H9 (cell line): ENCODE data around the gene CAMTA1. TPM values are rescaled to one million over a fixed set of nuclear protein-coding genes. Genes with fewer than 3 reads are reported as not detected.

Experiments used
- DNase-seq: peaks from one replicate; pipeline ENCODE4 v3.0.0-alpha.2; 2017
- H2AFZ ChIP-seq: one replicate; pipeline ENCODE4 v1.6.1; 2013; ENCODE audit warnings: mild to moderate bottlenecking, low read length, control low read depth, moderate library complexity
- H2AK5ac ChIP-seq: 2 replicates; pipeline ENCODE4 v1.6.1; 2013; ENCODE audit warnings: low read length, control low read depth, mixed read lengths; ENCODE audit not compliant: insufficient read length
- H2BK120ac ChIP-seq: one replicate; pipeline ENCODE4 v1.6.1; 2013; ENCODE audit warnings: low read depth, mild to moderate bottlenecking, low read length, control low read depth, inconsistent platforms; ENCODE audit not compliant: poor library complexity, severe bottlenecking
- H2BK12ac ChIP-seq: 2 replicates; pipeline ENCODE4 v1.6.1; 2013; ENCODE audit warnings: low read length, control low read depth, mixed read lengths, low read depth; ENCODE audit not compliant: insufficient read length
- H2BK15ac ChIP-seq: 2 replicates; pipeline ENCODE4 v1.6.1; 2013; ENCODE audit warnings: low read depth, low read length, control low read depth
- H2BK20ac ChIP-seq: one replicate; pipeline ENCODE4 v1.6.1; 2013; ENCODE audit warnings: low read depth, mild to moderate bottlenecking, low read length, control low read depth, inconsistent platforms; ENCODE audit not compliant: poor library complexity, severe bottlenecking
- H2BK5ac ChIP-seq: 2 replicates; pipeline ENCODE4 v1.6.1; 2013; ENCODE audit warnings: low read length, control low read depth, mixed read lengths; ENCODE audit not compliant: insufficient read length
- H3K14ac ChIP-seq: 2 replicates; pipeline ENCODE4 v1.6.1; 2013; ENCODE audit warnings: low read length, control low read depth; ENCODE audit not compliant: insufficient read depth
- H3K18ac ChIP-seq: 2 replicates; pipeline ENCODE4 v1.6.1; 2013; ENCODE audit warnings: low read depth, mild to moderate bottlenecking, mixed read lengths, low read length, control low read depth; ENCODE audit not compliant: insufficient read length
- H3K23ac ChIP-seq: 2 replicates; pipeline ENCODE4 v1.6.1; 2013; ENCODE audit warnings: low read length, control low read depth, mixed read lengths, low read depth; ENCODE audit not compliant: insufficient read length
- H3K23me2 ChIP-seq: 2 replicates; pipeline ENCODE4 v1.6.1; 2013; ENCODE audit warnings: low read depth, mild to moderate bottlenecking, mixed read lengths, low read length, control low read depth; ENCODE audit not compliant: insufficient read length, poor library complexity, severe bottlenecking
- H3K27ac ChIP-seq: 2 replicates; pipeline ENCODE4 v1.5.1; 2013; ENCODE audit warnings: low read length, control low read depth, mixed read lengths, low read depth; ENCODE audit not compliant: insufficient read length
- H3K27me3 ChIP-seq: 2 replicates; pipeline ENCODE4 v1.6.1; 2013; ENCODE audit warnings: low read length, control low read depth, inconsistent platforms; ENCODE audit not compliant: insufficient read depth
- H3K4ac ChIP-seq: 2 replicates; pipeline ENCODE4 v1.6.1; 2013; ENCODE audit warnings: low read depth, mild to moderate bottlenecking, control low read depth, inconsistent platforms, low read length, moderate library complexity
- H3K4me1 ChIP-seq: 2 replicates; pipeline ENCODE4 v1.6.1; 2013; ENCODE audit warnings: low read length, control low read depth, inconsistent platforms; ENCODE audit not compliant: insufficient read depth
- H3K4me2 ChIP-seq: 2 replicates; pipeline ENCODE4 v1.6.1; 2013; ENCODE audit warnings: low read length, control low read depth, mixed read lengths; ENCODE audit not compliant: insufficient read length, insufficient read depth
- H3K56ac ChIP-seq: 2 replicates; pipeline ENCODE4 v1.6.1; 2013; ENCODE audit warnings: low read depth, mild to moderate bottlenecking, mixed read lengths, low read length, control low read depth; ENCODE audit not compliant: insufficient read length
- H3K79me1 ChIP-seq: 2 replicates; pipeline ENCODE4 v1.6.1; 2013; ENCODE audit warnings: low read depth, mild to moderate bottlenecking, moderate library complexity, low read length, control low read depth, inconsistent platforms; ENCODE audit not compliant: insufficient read depth, poor library complexity, severe bottlenecking
- H3K79me2 ChIP-seq: 2 replicates; pipeline ENCODE4 v1.6.1; 2013; ENCODE audit warnings: low read length, control low read depth, inconsistent platforms; ENCODE audit not compliant: insufficient read depth
- H3K9ac ChIP-seq: 2 replicates; pipeline ENCODE4 v1.6.1; 2013; ENCODE audit warnings: low read length, control low read depth, mixed read lengths; ENCODE audit not compliant: insufficient read length; ENCODE audit errors: extremely low read depth
- H3K9me3 ChIP-seq: one replicate; pipeline ENCODE4 v1.6.1; 2013; ENCODE audit warnings: low read depth, low read length, inconsistent platforms; ENCODE audit not compliant: control insufficient read depth
- H3T11ph ChIP-seq: one replicate; pipeline ENCODE4 v1.6.1; 2013; ENCODE audit warnings: mild to moderate bottlenecking, low read length, control low read depth, inconsistent platforms
- H4K20me1 ChIP-seq: one replicate; pipeline ENCODE4 v1.6.1; 2013; ENCODE audit not compliant: control insufficient read depth, insufficient read length, insufficient read depth
- H4K5ac ChIP-seq: 2 replicates; pipeline ENCODE4 v1.6.1; 2013; ENCODE audit warnings: low read depth, mild to moderate bottlenecking, mixed read lengths, low read length, control low read depth; ENCODE audit not compliant: insufficient read length
- H4K8ac ChIP-seq: replicated peaks from 2 replicates; pipeline ENCODE4 v1.6.1; 2013; ENCODE audit warnings: low read length, control low read depth, mixed read lengths, low read depth; ENCODE audit not compliant: insufficient read length
- H4K91ac ChIP-seq: 2 replicates; pipeline ENCODE4 v1.6.1; 2013; ENCODE audit warnings: low read depth, mild to moderate bottlenecking, moderate library complexity, mixed read lengths, low read length, control low read depth; ENCODE audit not compliant: insufficient read length
- H3K27ac Mint-ChIP-seq, 3 experiments: 2 replicates in 2 of 3; 3 replicates in 1 of 3; pipeline ENCODE4 v1.8.0; 2020 to 2021; ENCODE audit warnings: mixed read lengths in 3 of 3, mild to moderate bottlenecking in 1 of 3, moderate library complexity in 1 of 3
- H3K27me3 Mint-ChIP-seq: 2 replicates; pipeline ENCODE4 v1.8.0; 2021; ENCODE audit warnings: low read depth, mild to moderate bottlenecking, moderate library complexity, mixed read lengths
- H3K36me3 Mint-ChIP-seq, 3 experiments: 2 replicates in 2 of 3; 3 replicates in 1 of 3; pipeline ENCODE4 v1.8.0; 2020 to 2021; ENCODE audit warnings: low read depth in 3 of 3, mixed read lengths in 3 of 3; ENCODE audit not compliant: insufficient read depth in 1 of 3
- H3K4me1 Mint-ChIP-seq, 2 experiments: 2 replicates each; pipeline ENCODE4 v1.8.0; 2020; ENCODE audit warnings: mixed read lengths in 2 of 2
- H3K4me3 Mint-ChIP-seq, 2 experiments: 2 replicates in 1 of 2; 3 replicates in 1 of 2; pipeline ENCODE4 v1.8.0; 2020 to 2021; ENCODE audit warnings: mild to moderate bottlenecking in 2 of 2, mixed read lengths in 2 of 2, moderate library complexity in 1 of 2
- H3K9me3 Mint-ChIP-seq, 2 experiments: 2 replicates in 1 of 2; 3 replicates in 1 of 2; pipeline ENCODE4 v1.8.0; 2020; ENCODE audit warnings: mild to moderate bottlenecking in 2 of 2, mixed read lengths in 2 of 2, moderate library complexity in 1 of 2
- WGBS: extraction: QIAGEN DNeasy Blood & Tissue Kit; methylation state at CpG from one replicate; pipeline ENCODE4 v1.1.7; 2013; ENCODE audit warnings: missing lambda C conversion rate, low lambda C conversion rate, mixed read lengths; ENCODE audit not compliant: insufficient read length; ENCODE audit errors: extremely low coverage; 5-methylcytosine and 5-hydroxymethylcytosine counted together
- total RNA-seq: library from RNA; stranded (reverse); gene quantifications from 2 replicates; pipeline ENCODE4 v1.2.1, GENCODE V29; 2021
- TF ChIP-seq, protein P1 (sequence below): fragments of 200-600 bp; sonication (generic); conservative IDR thresholded peaks from 3 replicates; pipeline ENCODE4 v1.8.0; 2021; ENCODE audit warnings: antibody characterized with exemption, mild to moderate bottlenecking

Gene CAMTA1
- total RNA-seq, 1 experiment from 2014 or later = 115 TPM

DNA sequence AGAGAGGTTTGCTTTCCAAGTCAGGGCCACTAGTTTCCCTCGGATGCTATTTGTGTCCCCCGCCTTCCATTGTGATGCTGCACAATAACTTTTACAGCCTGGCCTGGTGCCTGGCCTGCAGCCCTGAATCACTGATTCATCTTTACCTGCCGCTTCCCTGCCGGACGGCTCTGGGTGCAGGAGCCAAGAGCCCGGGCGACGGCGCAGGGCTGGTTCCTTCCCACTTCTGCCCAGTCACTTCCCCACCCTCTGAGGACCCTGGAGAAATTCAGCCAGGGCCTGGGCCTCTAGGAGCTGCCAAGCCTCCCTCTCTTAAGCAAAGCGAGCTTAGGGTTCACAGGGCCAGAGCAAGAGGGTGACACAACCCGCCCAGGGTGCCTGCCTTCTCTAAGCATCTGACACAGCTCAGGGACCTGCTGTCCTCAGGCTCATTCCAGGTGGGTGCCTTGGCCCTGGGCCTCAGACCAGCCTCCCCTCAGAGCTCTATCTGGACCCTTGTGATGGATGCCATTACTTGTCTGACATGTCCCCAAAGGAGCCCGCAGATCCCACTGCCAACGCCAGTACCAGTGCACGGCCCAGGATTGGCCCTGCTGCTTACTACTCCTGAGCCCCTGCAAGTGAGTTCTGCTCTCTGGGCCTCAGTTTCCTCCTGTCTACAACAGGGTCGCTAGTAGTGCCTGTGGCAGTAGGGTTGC, 604.8 kb downstream of the CAMTA1 start:
- no peak overlapping the region for H4K8ac ChIP-seq
- no peaks in the 10 kb centered on the region for H3K23me2 ChIP-seq
- H3K18ac ChIP-seq = no peak overlapping the region
- no peak overlapping the region for H3K27ac ChIP-seq
- no peak overlapping the region for H3K4me3 Mint-ChIP-seq
- no peak overlapping the region for H3K4me2 ChIP-seq
- no CpG with 5 or more reads among the region's 15 CpGs for WGBS
- no peak overlapping the region for H3K14ac ChIP-seq
- no peak overlapping the region for H4K5ac ChIP-seq
- H2BK15ac ChIP-seq = no peak overlapping the region
- H2AK5ac ChIP-seq = no peak overlapping the region
- peak overlapping the region in 1 of 3 experiments; percentile 83; a peak in 1 of 7 replicates for H3K27ac Mint-ChIP-seq
- no peak overlapping the region for H2BK5ac ChIP-seq
- no peaks in the 10 kb centered on the region for H4K20me1 ChIP-seq
- DNase-seq = peak; percentile 22
- H2BK20ac ChIP-seq = no peak overlapping the region
- H3K27me3 ChIP-seq = no peaks in the 10 kb centered on the region
- no peaks in the 10 kb centered on the region for H3K9me3 ChIP-seq
- H2BK120ac ChIP-seq = no peak overlapping the region
- H3T11ph ChIP-seq = no peak overlapping the region
- H3K79me1 ChIP-seq = no peaks in the 10 kb centered on the region
- no peak overlapping the region for H3K9ac ChIP-seq
- H3K23ac ChIP-seq = no peak overlapping the region
- H3K27me3 Mint-ChIP-seq = no peaks in the 10 kb centered on the region
- H3K56ac ChIP-seq = no peak overlapping the region
- no peaks in the 10 kb centered on the region for H3K4me1 ChIP-seq
- H2AFZ ChIP-seq = no peak overlapping the region
- peaks cover 0 to under 1% (median under 1%) of the 10 kb centered on the region in 3 experiments; a peak in 5 of 7 replicates for H3K36me3 Mint-ChIP-seq
- H4K91ac ChIP-seq = no peak overlapping the region
- H3K79me2 ChIP-seq = no peaks in the 10 kb centered on the region
- no peak overlapping the region for H2BK12ac ChIP-seq
- TF ChIP-seq, protein P1, sequence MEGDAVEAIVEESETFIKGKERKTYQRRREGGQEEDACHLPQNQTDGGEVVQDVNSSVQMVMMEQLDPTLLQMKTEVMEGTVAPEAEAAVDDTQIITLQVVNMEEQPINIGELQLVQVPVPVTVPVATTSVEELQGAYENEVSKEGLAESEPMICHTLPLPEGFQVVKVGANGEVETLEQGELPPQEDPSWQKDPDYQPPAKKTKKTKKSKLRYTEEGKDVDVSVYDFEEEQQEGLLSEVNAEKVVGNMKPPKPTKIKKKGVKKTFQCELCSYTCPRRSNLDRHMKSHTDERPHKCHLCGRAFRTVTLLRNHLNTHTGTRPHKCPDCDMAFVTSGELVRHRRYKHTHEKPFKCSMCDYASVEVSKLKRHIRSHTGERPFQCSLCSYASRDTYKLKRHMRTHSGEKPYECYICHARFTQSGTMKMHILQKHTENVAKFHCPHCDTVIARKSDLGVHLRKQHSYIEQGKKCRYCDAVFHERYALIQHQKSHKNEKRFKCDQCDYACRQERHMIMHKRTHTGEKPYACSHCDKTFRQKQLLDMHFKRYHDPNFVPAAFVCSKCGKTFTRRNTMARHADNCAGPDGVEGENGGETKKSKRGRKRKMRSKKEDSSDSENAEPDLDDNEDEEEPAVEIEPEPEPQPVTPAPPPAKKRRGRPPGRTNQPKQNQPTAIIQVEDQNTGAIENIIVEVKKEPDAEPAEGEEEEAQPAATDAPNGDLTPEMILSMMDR = no peak
- H3K4ac ChIP-seq = no peak overlapping the region
- peaks cover 5 to 6% of the 10 kb centered on the region in 2 experiments for H3K9me3 Mint-ChIP-seq
- H3K4me1 Mint-ChIP-seq = peaks cover 17 to 34% of the 10 kb centered on the region in 2 experiments
